GM10248 (cell line): Measurements from ENCODE around the gene MGAT4A.

Source experiments
- CTCF ChIA-PET: fragments of 300-600 bp; sonication (Branson Sonifier 250); formaldehyde crosslinking; extraction: SDS; loops from one replicate; lab custom pipeline; 2021; ENCODE audit warnings: antibody characterized with exemption; lab: Yijun Ruan, JAX
- POLR2A ChIA-PET: fragments of 350-650 bp; sonication (Branson Sonifier 250); formaldehyde crosslinking; extraction: SDS; loops from one replicate; lab custom pipeline; 2020; ENCODE audit warnings: antibody characterized with exemption; lab: Yijun Ruan, JAX
- DNase-seq: peaks from one replicate; pipeline ENCODE4 v3.0.0; 2012; ENCODE audit errors: extremely low spot score
- CTCF ChIP-seq: IDR thresholded peaks from 2 replicates; pipeline ENCODE4 v1.5.1; 2012; ENCODE audit warnings: mild to moderate bottlenecking, low read depth; ENCODE audit errors: extremely low read depth, missing control alignments, control extremely low read depth

Gene MGAT4A

DNA sequence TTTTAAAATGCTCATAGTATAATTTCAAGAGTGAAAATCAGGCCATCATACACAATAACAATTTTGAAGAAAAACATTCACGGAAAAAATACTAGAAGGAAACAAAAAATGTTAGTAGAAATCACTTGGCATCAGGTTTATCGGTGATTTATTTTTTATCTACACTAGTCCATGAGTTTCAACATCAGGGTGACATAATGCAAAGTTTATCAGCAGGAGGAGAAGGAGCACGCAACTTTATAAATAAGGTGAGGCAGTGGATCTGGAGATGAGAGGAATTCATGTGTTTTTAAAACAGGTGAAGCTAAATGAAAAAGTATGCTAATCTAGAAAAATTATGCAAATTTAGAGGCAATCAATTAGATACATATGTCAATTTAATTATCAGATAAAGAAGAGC is 54.2 kb downstream of the MGAT4A start:
- TF ChIP-seq CTCF: no peak
- DNase-seq: no peak
- CTCF ChIA-PET: interaction anchor here (1.2 to 2.4 kb wide), 2 partner anchors 23 to 27 kb away, joined by 3 to 7 read pairs; no protein-coding TSS in a partner anchor
- POLR2A ChIA-PET: no interaction called here

GRCh38 chr2:98674233-98674964 is 56.5 kb downstream of the MGAT4A start:
- CTCF ChIA-PET: interaction anchor here (0.9 to 2.4 kb wide), 4 partner anchors 12 to 25 kb away, joined by 3 to 7 read pairs (median 4); no protein-coding TSS in a partner anchor
- no peak for DNase-seq
- POLR2A ChIA-PET: no interaction called here
- TF ChIP-seq CTCF: no peak

GRCh38 chr2:98669675-98670074 is 61.3 kb downstream of the MGAT4A start:
- CTCF ChIA-PET: no interaction called here
- POLR2A ChIA-PET: no interaction called here

GRCh38 chr2:98665677-98666076 is 65.3 kb downstream of the MGAT4A start:
- ChIA-PET CTCF (no interaction called here), POLR2A (no interaction called here)
- TF ChIP-seq CTCF: no peak
- no peak for DNase-seq

More at GRCh38 chr2:98669675-98670074, 61.3 kb downstream of the MGAT4A start:
- TF ChIP-seq CTCF: no peak
- no peak for DNase-seq

- ChIA-PET CTCF (interaction anchor here (0.7 to 1.0 kb wide), 2 partner anchors 8 to 15 kb away, joined by 3 to 4 read pairs; no protein-coding TSS in a partner anchor), POLR2A (no interaction called here)
- DNase-seq: no peak
These were observed 66.6 kb downstream of the MGAT4A start for GRCh38 chr2:98664323-98664722.

More at GRCh38 chr2:98664323-98664722, 66.6 kb downstream of the MGAT4A start:
- no peak for TF ChIP-seq CTCF
